SK-N-MC (cell line): ENCODE data around the gene UNC13A.

Source experiments
- DNase-seq: peaks from one replicate; pipeline ENCODE4 v3.0.0-alpha.2; 2011; ENCODE audit warnings: low read depth, low spot score
- H3K27ac ChIP-seq: fragments of 200-600 bp; sonication (generic); 2 replicates; pipeline ENCODE4 v1.5.1; 2016; ENCODE audit warnings: mixed run types
- H3K36me3 ChIP-seq: fragments of 200-600 bp; sonication (generic); 2 replicates; pipeline ENCODE4 v1.6.1; 2017; ENCODE audit warnings: antibody characterized with exemption, low read length, mixed read lengths; ENCODE audit not compliant: insufficient read depth
- H3K4me3 ChIP-seq: fragments of 200-600 bp; sonication (generic); 2 replicates; pipeline ENCODE4 v1.5.1; 2016
- H3K9ac ChIP-seq: fragments of 200-600 bp; sonication (generic); 2 replicates; pipeline ENCODE4 v1.8.0; 2017; ENCODE audit warnings: mixed run types, mixed read lengths; ENCODE audit not compliant: insufficient read length
- H3K9me3 ChIP-seq: fragments of 200-600 bp; sonication (generic); 2 replicates; pipeline ENCODE4 v1.6.1; 2017; ENCODE audit warnings: low read depth, mild to moderate bottlenecking, antibody characterized with exemption, low read length, moderate library complexity, mixed read lengths
- EZH2 ChIP-seq: fragments of 200-600 bp; sonication (generic); IDR thresholded peaks from one replicate; pipeline ENCODE4 v1.6.1; 2017; ENCODE audit warnings: antibody characterized with exemption
- FOXP2 ChIP-seq: optimal IDR thresholded peaks from 2 replicates; pipeline ENCODE3; 2011; ENCODE audit warnings: mild to moderate bottlenecking, moderate library complexity; ENCODE audit not compliant: insufficient read depth; ENCODE audit errors: extremely low read length, control extremely low read depth
- POLR2AphosphoS5 ChIP-seq: IDR thresholded peaks from 2 replicates; pipeline ENCODE4 v1.6.1; 2012; ENCODE audit warnings: mild to moderate bottlenecking, low read depth, low read length, borderline replicate concordance

The UNC13A gene

GRCh38 chr19:17679526-17680229, 8.5 kb downstream of the UNC13A start:
- no peak overlapping the region for H3K4me3 ChIP-seq
- no peaks in the 10 kb centered on the region for H3K36me3 ChIP-seq
- no peak overlapping the region for H3K9ac ChIP-seq
- H3K27ac ChIP-seq, result no peak overlapping the region
- no peak for DNase-seq
- TF ChIP-seq FOXP2 (no peak), POLR2AphosphoS5 (no peak), EZH2 (no peak)
- no peaks in the 10 kb centered on the region for H3K9me3 ChIP-seq

GRCh38 chr19:17678836-17679235, 9.3 kb downstream of the UNC13A start:
- no peak for TF ChIP-seq POLR2AphosphoS5
- no peak for TF ChIP-seq FOXP2
- TF ChIP-seq EZH2, result no peak
- H3K9ac ChIP-seq, result no peak overlapping the region
- H3K36me3 ChIP-seq, result no peaks in the 10 kb centered on the region
- no peak overlapping the region for H3K27ac ChIP-seq
- H3K4me3 ChIP-seq, result no peak overlapping the region
- DNase-seq, result no peak
- no peaks in the 10 kb centered on the region for H3K9me3 ChIP-seq

- DNase-seq, result no peak
- no peak overlapping the region for H3K9ac ChIP-seq
These were observed 11.2 kb downstream of the UNC13A start for GRCh38 chr19:17677002-17677401.

GRCh38 chr19:17676295-17676694, 11.9 kb downstream of the UNC13A start:
- no peak for DNase-seq
- TF ChIP-seq EZH2, result no peak
- no peak for TF ChIP-seq FOXP2
- no peak for TF ChIP-seq POLR2AphosphoS5
- Histone ChIP-seq H3K27ac (no peak overlapping the region), H3K9ac (no peak overlapping the region), H3K4me3 (no peak overlapping the region), H3K36me3 (no peaks in the 10 kb centered on the region), H3K9me3 (no peaks in the 10 kb centered on the region)

More at GRCh38 chr19:17677002-17677401, 11.2 kb downstream of the UNC13A start:
- Histone ChIP-seq H3K9me3 (no peaks in the 10 kb centered on the region), H3K27ac (no peak overlapping the region), H3K36me3 (no peaks in the 10 kb centered on the region), H3K4me3 (no peak overlapping the region)
- TF ChIP-seq FOXP2, result no peak
- no peak for TF ChIP-seq POLR2AphosphoS5
- no peak for TF ChIP-seq EZH2

GRCh38 chr19:17673937-17674799, 14.0 kb downstream of the UNC13A start:
- no peaks in the 10 kb centered on the region for H3K9me3 ChIP-seq
- no peak overlapping the region for H3K9ac ChIP-seq
- H3K36me3 ChIP-seq, result no peaks in the 10 kb centered on the region
- no peak overlapping the region for H3K27ac ChIP-seq
- DNase-seq, result no peak
- TF ChIP-seq POLR2AphosphoS5, result no peak
- no peak for TF ChIP-seq FOXP2
- TF ChIP-seq EZH2, result no peak
- H3K4me3 ChIP-seq, result no peak overlapping the region

GRCh38 chr19:17671906-17672305, 16.2 kb downstream of the UNC13A start:
- no peaks in the 10 kb centered on the region for H3K9me3 ChIP-seq
- no peak for DNase-seq
- no peak overlapping the region for H3K27ac ChIP-seq
- H3K36me3 ChIP-seq, result no peaks in the 10 kb centered on the region
- H3K4me3 ChIP-seq, result no peak overlapping the region
- TF ChIP-seq POLR2AphosphoS5 (no peak), EZH2 (no peak), FOXP2 (no peak)
- H3K9ac ChIP-seq, result no peak overlapping the region

- Histone ChIP-seq H3K4me3 (no peak overlapping the region), H3K36me3 (no peaks in the 10 kb centered on the region)
- DNase-seq, result no peak
These were observed 18.7 kb downstream of the UNC13A start for GRCh38 chr19:17669419-17669818.

GRCh38 chr19:17665058-17665457, 23.1 kb downstream of the UNC13A start:
- Histone ChIP-seq H3K27ac (no peak overlapping the region), H3K36me3 (no peaks in the 10 kb centered on the region), H3K9me3 (no peaks in the 10 kb centered on the region), H3K9ac (no peak overlapping the region), H3K4me3 (no peak overlapping the region)
- TF ChIP-seq EZH2 (no peak), FOXP2 (no peak), POLR2AphosphoS5 (no peak)
- no peak for DNase-seq

More at GRCh38 chr19:17669419-17669818, 18.7 kb downstream of the UNC13A start:
- Histone ChIP-seq H3K27ac (no peak overlapping the region), H3K9ac (no peak overlapping the region), H3K9me3 (no peaks in the 10 kb centered on the region)
- TF ChIP-seq EZH2 (no peak), POLR2AphosphoS5 (no peak), FOXP2 (no peak)

- TF ChIP-seq FOXP2 (no peak), EZH2 (no peak), POLR2AphosphoS5 (no peak)
- Histone ChIP-seq H3K9me3 (no peaks in the 10 kb centered on the region), H3K36me3 (no peaks in the 10 kb centered on the region), H3K4me3 (no peak overlapping the region), H3K9ac (no peak overlapping the region), H3K27ac (no peak overlapping the region)
- DNase-seq, result no peak
These were observed 28.2 kb downstream of the UNC13A start for GRCh38 chr19:17659996-17660395.
